ENCODE measurements around the gene EEF1AKMT1.

The EEF1AKMT1 gene

GRCh38 chr13:20700288-20700687 lies 73.5 kb downstream of the EEF1AKMT1 start:
- H3K9me3 Mint-ChIP-seq = no peaks in the 10 kb centered on the region
- no peaks in the 10 kb centered on the region for H3K36me3 Mint-ChIP-seq (ENCODE audit: low read depth)
- H3K4me1 Mint-ChIP-seq = peaks cover 18% of the 10 kb centered on the region
- TF ChIP-seq CTCF (IDR thresholded peaks at IDR 0.05; ENCODE audit: unreplicated experiment in 3 of 3) = no peak
- no peak overlapping the region for H3K27ac Mint-ChIP-seq
- H3K27me3 Mint-ChIP-seq (ENCODE audit: low read depth) = peaks cover 24% of the 10 kb centered on the region
- H3K4me3 Mint-ChIP-seq = peak overlapping the region; percentile 43 to 69 (median 59)

- TF ChIP-seq CTCF (IDR thresholded peaks at IDR 0.05; ENCODE audit: unreplicated experiment in 3 of 3) = no peak
Observed at GRCh38 chr13:20699715-20700114, 74.0 kb downstream of the EEF1AKMT1 start.

GRCh38 chr13:20696073-20696472 lies 77.7 kb downstream of the EEF1AKMT1 start:
- H3K4me3 Mint-ChIP-seq = no peak overlapping the region
- H3K4me1 Mint-ChIP-seq = peaks cover 9% of the 10 kb centered on the region

More at GRCh38 chr13:20699715-20700114, 74.0 kb downstream of the EEF1AKMT1 start:
- Mint-ChIP-seq H3K4me1 (peaks cover 16% of the 10 kb centered on the region), H3K27me3 (ENCODE audit: low read depth) (peaks cover 18% of the 10 kb centered on the region), H3K36me3 (ENCODE audit: low read depth) (no peaks in the 10 kb centered on the region), H3K4me3 (peak overlapping the region in 1 of 3 experiments; percentile 69), H3K27ac (no peak overlapping the region), H3K9me3 (no peaks in the 10 kb centered on the region)

DNA sequence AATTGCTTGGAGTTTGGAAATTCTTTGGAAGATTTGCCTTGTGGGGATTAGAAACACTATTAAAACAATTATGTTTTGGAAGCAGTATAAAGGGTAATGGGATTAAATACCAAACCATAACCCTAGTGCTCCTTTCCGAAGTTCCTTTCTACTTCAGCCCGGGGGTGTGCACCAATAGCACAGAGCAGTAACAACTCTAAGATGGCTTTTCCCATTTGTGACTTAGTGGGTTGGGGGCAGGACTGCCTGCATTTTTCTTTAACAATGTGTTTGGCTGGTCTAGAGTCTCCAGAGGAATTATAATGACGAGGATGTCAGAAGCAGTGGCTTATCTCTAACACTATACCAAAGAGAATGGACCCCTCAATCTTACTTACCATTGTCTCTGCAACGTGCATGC lies 82.1 kb downstream of the EEF1AKMT1 start:
- TF ChIP-seq CTCF (IDR thresholded peaks at IDR 0.05; ENCODE audit: unreplicated experiment in 3 of 3) = no peak
- Mint-ChIP-seq H3K4me3 (no peak overlapping the region), H3K27ac (no peak overlapping the region), H3K27me3 (ENCODE audit: low read depth) (no peaks in the 10 kb centered on the region), H3K9me3 (no peaks in the 10 kb centered on the region), H3K36me3 (ENCODE audit: low read depth) (no peaks in the 10 kb centered on the region), H3K4me1 (no peaks in the 10 kb centered on the region)

More at GRCh38 chr13:20696073-20696472, 77.7 kb downstream of the EEF1AKMT1 start:
- Mint-ChIP-seq H3K27me3 (ENCODE audit: low read depth) (peaks cover 16% of the 10 kb centered on the region), H3K27ac (no peak overlapping the region), H3K36me3 (ENCODE audit: low read depth) (no peaks in the 10 kb centered on the region), H3K9me3 (no peaks in the 10 kb centered on the region)
- no peak for TF ChIP-seq CTCF (IDR thresholded peaks at IDR 0.05; ENCODE audit: unreplicated experiment in 3 of 3)

- no peaks in the 10 kb centered on the region for H3K27me3 Mint-ChIP-seq (ENCODE audit: low read depth)
- H3K9me3 Mint-ChIP-seq = no peaks in the 10 kb centered on the region
Observed at GRCh38 chr13:20689291-20689690, 84.5 kb downstream of the EEF1AKMT1 start.

More at GRCh38 chr13:20689291-20689690, 84.5 kb downstream of the EEF1AKMT1 start:
- Mint-ChIP-seq H3K4me1 (no peaks in the 10 kb centered on the region), H3K4me3 (no peak overlapping the region), H3K27ac (no peak overlapping the region), H3K36me3 (ENCODE audit: low read depth) (no peaks in the 10 kb centered on the region)
- no peak for TF ChIP-seq CTCF (IDR thresholded peaks at IDR 0.05; ENCODE audit: unreplicated experiment in 3 of 3)

Data from nephron (organoid).